Stimulated activated CD4-positive, alpha-beta T cell treated with anti-CD3 and anti-CD28 coated beads, Interleukin-15, amount 100 ng/mL, for 48 hours (primary cell): ENCODE data around the gene ARHGEF19.

Source experiments
- DNase-seq, 2 donors: peaks; one replicate each; pipeline ENCODE4 v3.0.0-alpha.2; 2020; ENCODE audit warnings: low read depth in 2 of 2

The ARHGEF19 gene

GRCh38 chr1:16244650-16245285, 32.3 kb upstream of the ARHGEF19 start:
- no peak for DNase-seq

GRCh38 chr1:16243936-16244649, 31.6 kb upstream of the ARHGEF19 start:
- peak; percentile 47 to 70 for DNase-seq

- DNase-seq: no peak
Measured at GRCh38 chr1:16243215-16243610, 30.8 kb upstream of the ARHGEF19 start.

- no peak for DNase-seq
Measured at GRCh38 chr1:16242556-16243214, 30.2 kb upstream of the ARHGEF19 start.

GRCh38 chr1:16241221-16241708, 28.8 kb upstream of the ARHGEF19 start:
- no peak for DNase-seq

GRCh38 chr1:16239972-16240491, 27.6 kb upstream of the ARHGEF19 start:
- DNase-seq: no peak

- no peak for DNase-seq
Measured at GRCh38 chr1:16237343-16237830, 24.9 kb upstream of the ARHGEF19 start.

- peak; percentile 91 to 96 for DNase-seq
Measured at GRCh38 chr1:16236511-16237342, 24.3 kb upstream of the ARHGEF19 start, which contains the start of gene CPLANE2. Gene CPLANE2 (minus strand): TSS chr1:16237183. CDS start chr1:16236742, 441 bp downstream.

- DNase-seq: peak in 1 of 2 donors; percentile 12
Measured at GRCh38 chr1:16235944-16236510, 23.6 kb upstream of the ARHGEF19 start.

GRCh38 chr1:16235347-16235746, 22.9 kb upstream of the ARHGEF19 start:
- no peak for DNase-seq

GRCh38 chr1:16233431-16233830, 21.0 kb upstream of the ARHGEF19 start:
- DNase-seq: no peak

GRCh38 chr1:16232316-16232710, 19.9 kb upstream of the ARHGEF19 start:
- no peak for DNase-seq

- no peak for DNase-seq
Measured at GRCh38 chr1:16231331-16232315, 19.2 kb upstream of the ARHGEF19 start.

- no peak for DNase-seq
Measured at GRCh38 chr1:16230744-16231143, 18.3 kb upstream of the ARHGEF19 start.

- DNase-seq: no peak
Measured at GRCh38 chr1:16229976-16230740, 17.7 kb upstream of the ARHGEF19 start.

GRCh38 chr1:16226490-16227179, 14.2 kb upstream of the ARHGEF19 start:
- DNase-seq: no peak

- DNase-seq: no peak
Measured at GRCh38 chr1:16226129-16226489, 13.7 kb upstream of the ARHGEF19 start.

GRCh38 chr1:16224472-16224871, 12.0 kb upstream of the ARHGEF19 start:
- no peak for DNase-seq
